Measurements from ENCODE around the gene TMTC2.

Gene TMTC2

GRCh38 chr12:82686168-82687020 lies at the start of gene TMTC2:
Gene TMTC2 (plus strand): TSS chr12:82686906.
- DNase-seq: peak; percentile 97

- DNase-seq: no peak
These were observed 48.4 kb upstream of the TMTC2 start for GRCh38 chr12:82638324-82638723.

- no peak for DNase-seq
These were observed 41.8 kb upstream of the TMTC2 start for GRCh38 chr12:82644896-82645295.

- no peak for DNase-seq
These were observed 41.3 kb upstream of the TMTC2 start for GRCh38 chr12:82645414-82645813.

GRCh38 chr12:82647853-82648252 lies 38.9 kb upstream of the TMTC2 start:
- no peak for DNase-seq

- no peak for DNase-seq
These were observed 38.3 kb upstream of the TMTC2 start for GRCh38 chr12:82648259-82648909.

- peak; percentile 91 for DNase-seq
These were observed 35.9 kb upstream of the TMTC2 start for GRCh38 chr12:82650627-82651337.

- DNase-seq: peak; percentile 93
These were observed 35.2 kb upstream of the TMTC2 start for GRCh38 chr12:82651489-82651888.

GRCh38 chr12:82652071-82652470 lies 34.6 kb upstream of the TMTC2 start:
- no peak for DNase-seq

GRCh38 chr12:82655751-82656150 lies 31.0 kb upstream of the TMTC2 start:
- no peak for DNase-seq

GRCh38 chr12:82659343-82660207 lies 27.1 kb upstream of the TMTC2 start:
- DNase-seq: peak; percentile 54

- DNase-seq: no peak
These were observed 26.0 kb upstream of the TMTC2 start for GRCh38 chr12:82660541-82661325.

- peak; percentile 58 for DNase-seq
These were observed 22.8 kb upstream of the TMTC2 start for GRCh38 chr12:82663893-82664292.

GRCh38 chr12:82665142-82665923 lies 21.4 kb upstream of the TMTC2 start:
- DNase-seq: no peak

- no peak for DNase-seq
These were observed 19.9 kb upstream of the TMTC2 start for GRCh38 chr12:82666830-82667229.

GRCh38 chr12:82671673-82672195 lies 15.0 kb upstream of the TMTC2 start:
- no peak for DNase-seq

GRCh38 chr12:82672811-82673495 lies 13.8 kb upstream of the TMTC2 start:
- peak; percentile 53 for DNase-seq

GRCh38 chr12:82673698-82674097 lies 13.0 kb upstream of the TMTC2 start:
- DNase-seq: no peak

GRCh38 chr12:82675246-82675645 lies 11.5 kb upstream of the TMTC2 start:
- DNase-seq: peak; percentile 68

GRCh38 chr12:82682326-82682725 lies 4.4 kb upstream of the TMTC2 start:
- DNase-seq: peak; percentile 79

Measured in NCI-H69 (cell line).